ENCODE measurements around the gene MRPL23.

Gene MRPL23

DNA sequence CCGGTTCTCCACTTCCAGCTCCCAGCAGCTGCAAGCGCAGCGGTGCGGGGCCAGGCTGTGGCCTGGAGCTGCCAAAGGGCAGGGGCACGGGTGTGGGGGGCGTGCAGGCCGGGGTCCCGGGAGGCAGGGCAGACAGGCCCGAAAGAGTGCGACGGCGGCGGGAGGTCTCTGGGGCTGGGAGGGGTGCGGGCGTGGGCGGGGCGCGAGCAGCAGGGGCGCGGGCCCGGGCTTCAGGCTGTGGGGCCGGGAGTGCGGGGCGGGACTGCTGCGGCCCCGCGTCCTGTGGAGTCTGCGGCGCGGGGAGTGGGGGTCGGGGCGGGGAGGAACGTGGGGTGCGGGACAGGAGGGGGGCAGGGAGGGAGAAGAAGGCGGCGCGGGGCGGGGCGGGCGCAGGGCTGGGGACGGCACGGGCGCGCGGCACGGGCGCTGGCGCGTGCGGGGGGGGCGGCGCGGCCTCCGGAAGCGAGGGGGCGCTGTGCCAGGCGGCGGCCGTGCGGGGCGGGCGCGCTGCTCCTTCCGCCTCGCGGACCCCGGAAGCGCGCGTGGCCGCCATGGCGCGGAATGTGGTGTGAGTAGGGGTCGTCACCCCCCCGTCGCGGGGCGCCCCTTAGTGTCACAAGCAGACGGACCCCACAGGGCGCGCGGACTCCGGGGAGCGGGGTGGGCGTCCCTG, at the start of gene MRPL23:
Gene MRPL23, plus strand, starts transcription at position 521 of the 673 bp plus-strand sequence. Its CDS starts 31 bp downstream, at position 552.
- H3K27ac ChIP-seq (ENCODE audit: low read depth, low read length): no peak within 1 kb of the TSS
- H3K4me3 ChIP-seq (ENCODE audit: low read length): no peak within 1 kb of the TSS

DNA sequence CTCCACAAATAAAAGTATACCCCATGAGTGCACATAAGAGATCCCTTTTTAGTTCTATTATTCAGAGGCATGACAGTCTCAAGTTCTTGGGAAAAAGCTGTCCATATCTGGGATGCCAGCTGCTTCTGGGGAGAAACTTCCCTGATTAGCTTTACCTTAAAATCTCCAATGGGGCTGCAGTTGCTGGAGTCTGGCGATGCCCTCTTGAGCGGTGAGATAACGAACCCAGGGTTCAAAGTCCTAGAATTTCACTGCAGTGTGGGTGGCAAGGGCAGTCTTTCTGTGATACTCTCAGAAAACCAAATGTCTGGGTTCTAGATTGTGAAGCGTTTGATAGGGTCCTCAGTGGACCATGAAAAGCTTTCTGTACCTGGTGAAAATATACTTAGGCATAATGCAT, 48.0 kb upstream of the MRPL23 start:
- no peak overlapping the region for H3K4me2 ChIP-seq (ENCODE audit: low read length)
- no peaks in the 10 kb centered on the region for H3K79me2 ChIP-seq (ENCODE audit: control insufficient read depth, low read length)
- no peaks in the 10 kb centered on the region for H3K4me1 ChIP-seq (ENCODE audit: control insufficient read depth, low read length)
- no peaks in the 10 kb centered on the region for H3F3A ChIP-seq (ENCODE audit: control insufficient read depth, insufficient read depth)
- no peaks in the 10 kb centered on the region for H3K9me3 ChIP-seq (ENCODE audit: control insufficient read depth, insufficient read depth, low read length)
- no peak overlapping the region for H3K4me3 ChIP-seq (ENCODE audit: low read length)
- H3K27ac ChIP-seq (ENCODE audit: low read depth, low read length): no peak overlapping the region
- H3K36me3 ChIP-seq (ENCODE audit: control insufficient read depth, low read length): no peaks in the 10 kb centered on the region
- TF ChIP-seq, protein P1, sequence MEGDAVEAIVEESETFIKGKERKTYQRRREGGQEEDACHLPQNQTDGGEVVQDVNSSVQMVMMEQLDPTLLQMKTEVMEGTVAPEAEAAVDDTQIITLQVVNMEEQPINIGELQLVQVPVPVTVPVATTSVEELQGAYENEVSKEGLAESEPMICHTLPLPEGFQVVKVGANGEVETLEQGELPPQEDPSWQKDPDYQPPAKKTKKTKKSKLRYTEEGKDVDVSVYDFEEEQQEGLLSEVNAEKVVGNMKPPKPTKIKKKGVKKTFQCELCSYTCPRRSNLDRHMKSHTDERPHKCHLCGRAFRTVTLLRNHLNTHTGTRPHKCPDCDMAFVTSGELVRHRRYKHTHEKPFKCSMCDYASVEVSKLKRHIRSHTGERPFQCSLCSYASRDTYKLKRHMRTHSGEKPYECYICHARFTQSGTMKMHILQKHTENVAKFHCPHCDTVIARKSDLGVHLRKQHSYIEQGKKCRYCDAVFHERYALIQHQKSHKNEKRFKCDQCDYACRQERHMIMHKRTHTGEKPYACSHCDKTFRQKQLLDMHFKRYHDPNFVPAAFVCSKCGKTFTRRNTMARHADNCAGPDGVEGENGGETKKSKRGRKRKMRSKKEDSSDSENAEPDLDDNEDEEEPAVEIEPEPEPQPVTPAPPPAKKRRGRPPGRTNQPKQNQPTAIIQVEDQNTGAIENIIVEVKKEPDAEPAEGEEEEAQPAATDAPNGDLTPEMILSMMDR (IDR thresholded peaks at IDR 0.05; ENCODE audit: low read depth, low read length, poor library complexity, severe bottlenecking): no peak
- TF ChIP-seq EZH2phosphoT487 (IDR thresholded peaks at IDR 0.05; ENCODE audit: borderline replicate concordance, low read length): no peak
- no peaks in the 10 kb centered on the region for H4K20me1 ChIP-seq (ENCODE audit: control insufficient read depth, insufficient read depth, low read depth, low read length)
- no peaks in the 10 kb centered on the region for H3K9me2 ChIP-seq (replicated peaks; ENCODE audit: control insufficient read depth, low read length)
- H3K27me3 ChIP-seq (ENCODE audit: control insufficient read depth, low read length): peaks cover 16% of the 10 kb centered on the region

More for the DNA sequence above, at the start of gene MRPL23:
- TF ChIP-seq, protein P1 (IDR thresholded peaks at IDR 0.05; ENCODE audit: low read depth, low read length, poor library complexity, severe bottlenecking): no peak
- TF ChIP-seq EZH2phosphoT487 (IDR thresholded peaks at IDR 0.05; ENCODE audit: borderline replicate concordance, low read length): no peak
- H3K9me2 ChIP-seq (replicated peaks; ENCODE audit: control insufficient read depth, low read length): no peaks in the 10 kb centered on the region
- no peaks in the 10 kb centered on the region for H3K9me3 ChIP-seq (ENCODE audit: control insufficient read depth, insufficient read depth, low read length)
- no peaks in the 10 kb centered on the region for H4K20me1 ChIP-seq (ENCODE audit: control insufficient read depth, insufficient read depth, low read depth, low read length)
- H3K4me2 ChIP-seq (ENCODE audit: low read length): no peak within 1 kb of the TSS
- no peaks in the 10 kb centered on the region for H3K79me2 ChIP-seq (ENCODE audit: control insufficient read depth, low read length)
- no peaks in the 10 kb centered on the region for H3K36me3 ChIP-seq (ENCODE audit: control insufficient read depth, low read length)
- no peaks in the 10 kb centered on the region for H3K27me3 ChIP-seq (ENCODE audit: control insufficient read depth, low read length)
- H3F3A ChIP-seq (ENCODE audit: control insufficient read depth, insufficient read depth): no peaks in the 10 kb centered on the region
- no peaks in the 10 kb centered on the region for H3K4me1 ChIP-seq (ENCODE audit: control insufficient read depth, low read length)

DNA sequence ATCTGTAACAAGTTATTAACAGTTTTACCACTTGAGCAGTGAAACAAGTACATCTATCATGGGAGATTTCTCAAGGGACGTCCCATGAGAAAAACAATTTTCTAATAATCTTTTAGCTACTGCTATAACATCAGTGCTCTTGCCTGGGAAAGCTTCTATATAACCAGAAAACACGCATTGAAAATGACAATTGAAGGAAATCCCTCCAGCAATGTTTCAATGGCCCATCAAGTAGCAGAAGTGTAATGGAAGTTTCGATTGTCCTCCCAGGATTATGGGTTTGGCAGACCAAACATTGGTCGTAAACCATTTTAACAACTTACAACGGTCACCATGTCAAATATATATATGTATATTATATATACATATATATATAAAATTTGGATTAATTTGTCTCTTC, 47.4 kb upstream of the MRPL23 start:
- Histone ChIP-seq H3K4me1 (ENCODE audit: control insufficient read depth, low read length) (no peaks in the 10 kb centered on the region), H4K20me1 (ENCODE audit: control insufficient read depth, insufficient read depth, low read depth, low read length) (no peaks in the 10 kb centered on the region), H3K9me3 (ENCODE audit: control insufficient read depth, insufficient read depth, low read length) (no peaks in the 10 kb centered on the region), H3K9me2 (replicated peaks; ENCODE audit: control insufficient read depth, low read length) (no peaks in the 10 kb centered on the region), H3K4me3 (ENCODE audit: low read length) (no peak overlapping the region), H3K27me3 (ENCODE audit: control insufficient read depth, low read length) (peaks cover 16% of the 10 kb centered on the region), H3K4me2 (ENCODE audit: low read length) (no peak overlapping the region), H3K79me2 (ENCODE audit: control insufficient read depth, low read length) (no peaks in the 10 kb centered on the region), H3K27ac (ENCODE audit: low read depth, low read length) (no peak overlapping the region), H3F3A (ENCODE audit: control insufficient read depth, insufficient read depth) (no peaks in the 10 kb centered on the region), H3K36me3 (ENCODE audit: control insufficient read depth, low read length) (no peaks in the 10 kb centered on the region)
- TF ChIP-seq, protein P1 (IDR thresholded peaks at IDR 0.05; ENCODE audit: low read depth, low read length, poor library complexity, severe bottlenecking): no peak
- no peak for TF ChIP-seq EZH2phosphoT487 (IDR thresholded peaks at IDR 0.05; ENCODE audit: borderline replicate concordance, low read length)

Data from DOHH2 (cell line).